SK-N-SH (cell line): ENCODE results near the gene HNF1A. TPM values are rescaled to one million over a fixed set of nuclear protein-coding genes. Genes with fewer than 3 reads are reported as not detected.

Experiments used
- CTCF ChIA-PET: fragments of 300-600, 350-600 bp; formaldehyde crosslinking; extraction: SDS; loops from one replicate; lab custom pipeline; 2021; lab: Yijun Ruan, JAX
- POLR2A ChIA-PET: fragments of 350-600 bp; sonication (Branson Sonifier 250); formaldehyde crosslinking; extraction: SDS; loops from one replicate; lab custom pipeline; 2020; ENCODE audit warnings: antibody characterized with exemption, inconsistent platforms; lab: Yijun Ruan, JAX
- DNase-seq: peaks from one replicate; pipeline ENCODE4 v3.0.0; 2012
- H2AFZ ChIP-seq: fragments of 200-600 bp; sonication (generic); 2 replicates; pipeline ENCODE4 v1.8.1; 2016; ENCODE audit warnings: antibody characterized with exemption, mild to moderate bottlenecking, low read depth
- H3F3A ChIP-seq: fragments of 200-600 bp; sonication (generic); replicated peaks from 2 replicates; pipeline ENCODE3; 2016; ENCODE audit warnings: antibody characterized with exemption, mild to moderate bottlenecking; ENCODE audit not compliant: insufficient read depth
- H3K27ac ChIP-seq, 2 experiments: fragments of 200-500 bp in 1 of 2; fragments of 200-600 bp in 1 of 2; sonication (Bioruptor generic) in 1 of 2; sonication (generic), shearing (Covaris generic) in 1 of 2; 2 replicates each; pipeline versions ENCODE4 v1.5.1 to v1.6.1; 2014 to 2016; ENCODE audit warnings: low read depth in 2 of 2, inconsistent platforms in 1 of 2, low read length in 1 of 2, mild to moderate bottlenecking in 1 of 2, mixed read lengths in 1 of 2
- H3K27me3 ChIP-seq: fragments of 200-600 bp; sonication (generic), shearing (Covaris generic); 2 replicates; pipeline ENCODE4 v1.6.1; 2016; ENCODE audit warnings: mixed run types; ENCODE audit not compliant: insufficient read depth
- H3K36me3 ChIP-seq, 2 experiments: fragments of 200-500 bp in 1 of 2; fragments of 200-600 bp in 1 of 2; sonication (Bioruptor generic) in 1 of 2; sonication (generic) in 1 of 2; replicated peaks in 1 of 2; 2 replicates each; pipeline versions ENCODE3 to v1.5.1; 2014 to 2016; ENCODE audit warnings: low read length in 1 of 2, mild to moderate bottlenecking in 1 of 2; ENCODE audit not compliant: insufficient read depth in 2 of 2, control insufficient read depth in 1 of 2
- H3K4me1 ChIP-seq, 2 experiments: fragments of 200-500 bp in 1 of 2; fragments of 200-600 bp in 1 of 2; sonication (Bioruptor generic) in 1 of 2; sonication (generic), shearing (Covaris generic) in 1 of 2; 2 replicates each; pipeline versions ENCODE4 v1.5.1 to v1.6.1; 2014 to 2016; ENCODE audit warnings: low read depth in 1 of 2, low read length in 1 of 2, mixed run types in 1 of 2; ENCODE audit not compliant: insufficient read depth in 2 of 2, control insufficient read depth in 1 of 2
- H3K4me2 ChIP-seq: fragments of 200-600 bp; sonication (generic), shearing (Covaris generic); 2 replicates; pipeline ENCODE4 v1.6.1; 2017; ENCODE audit warnings: mixed run types
- H3K4me3 ChIP-seq, 2 experiments: fragments of 200-500 bp in 1 of 2; fragments of 200-600 bp in 1 of 2; sonication (Bioruptor generic) in 1 of 2; sonication (generic), shearing (Covaris generic) in 1 of 2; 2 replicates each; pipeline versions ENCODE4 v1.5.1 to v1.8.1; 2014 to 2016; ENCODE audit warnings: low read depth in 2 of 2, inconsistent platforms in 1 of 2, low read length in 1 of 2, mild to moderate bottlenecking in 1 of 2, mixed read lengths in 1 of 2, moderate library complexity in 1 of 2
- H3K79me2 ChIP-seq: fragments of 200-600 bp; sonication (generic); 2 replicates; pipeline ENCODE4 v1.8.1; 2017; ENCODE audit warnings: mild to moderate bottlenecking; ENCODE audit not compliant: insufficient read depth
- H3K9ac ChIP-seq: fragments of 200-600 bp; sonication (generic); 2 replicates; pipeline ENCODE4 v1.6.1; 2017; ENCODE audit warnings: mixed run types
- H3K9me2 ChIP-seq: fragments of 200-600 bp; sonication (generic); 2 replicates; pipeline ENCODE4 v1.6.1; 2017; ENCODE audit warnings: mixed run types
- H3K9me3 ChIP-seq: fragments of 200-600 bp; sonication (generic); 2 replicates; pipeline ENCODE4 v1.6.1; 2017; ENCODE audit warnings: mixed run types, mild to moderate bottlenecking, moderate library complexity
- H4K20me1 ChIP-seq: fragments of 200-600 bp; sonication (generic); 2 replicates; pipeline ENCODE4 v1.6.1; 2017; ENCODE audit warnings: mild to moderate bottlenecking, mixed run types; ENCODE audit not compliant: insufficient read depth
- ELF1 ChIP-seq: IDR thresholded peaks from 2 replicates; pipeline ENCODE4 v1.4.0; 2012
- EP300 ChIP-seq, 2 experiments: IDR thresholded peaks; 2 replicates each; pipeline versions ENCODE4 v1.4.0 to v1.6.1; 2012; ENCODE audit warnings: borderline replicate concordance in 1 of 2, low read depth in 1 of 2, low read length in 1 of 2
- GABPA ChIP-seq: IDR thresholded peaks from 2 replicates; pipeline ENCODE4 v1.4.0; 2012; ENCODE audit warnings: low read depth, mild to moderate bottlenecking
- GATA2 ChIP-seq: sonication (generic); formaldehyde crosslinking; IDR thresholded peaks from 2 replicates; pipeline ENCODE4 v1.5.0; 2020; ENCODE audit warnings: mild to moderate bottlenecking, missing genetic modification reagents
- JUND ChIP-seq: IDR thresholded peaks from 2 replicates; pipeline ENCODE4 v1.4.0; 2012
- MEF2A ChIP-seq: IDR thresholded peaks from 2 replicates; pipeline ENCODE4 v1.4.0; 2012; ENCODE audit warnings: low read depth, borderline replicate concordance
- NFIC ChIP-seq: IDR thresholded peaks from 2 replicates; pipeline ENCODE4 v1.4.0; 2012; ENCODE audit warnings: borderline replicate concordance
- POLR2AphosphoS5 ChIP-seq: IDR thresholded peaks from 2 replicates; pipeline ENCODE4 v1.6.1; 2012; ENCODE audit warnings: low read depth, low read length
- RAD21 ChIP-seq: IDR thresholded peaks from 2 replicates; pipeline ENCODE4 v1.6.1; 2012; ENCODE audit warnings: mild to moderate bottlenecking, low read length
- SMC3 ChIP-seq: IDR thresholded peaks from 2 replicates; pipeline ENCODE4 v1.6.1; 2012; ENCODE audit warnings: low read depth, low read length, improper control_type of control experiment
- TAF1 ChIP-seq: IDR thresholded peaks from 2 replicates; pipeline ENCODE4 v1.6.1; 2012; ENCODE audit warnings: low read depth, mild to moderate bottlenecking, low read length, moderate library complexity, borderline replicate concordance
- TCF12 ChIP-seq: IDR thresholded peaks from 2 replicates; pipeline ENCODE4 v1.4.0; 2012
- TEAD4 ChIP-seq: IDR thresholded peaks from 2 replicates; pipeline ENCODE4 v1.4.0; 2012; ENCODE audit warnings: mild to moderate bottlenecking, borderline replicate concordance; ENCODE audit not compliant: insufficient read depth
- WGBS: methylation state at CpG from one replicate; pipeline ENCODE4 v1.1.6; 2017; ENCODE audit warnings: low lambda C conversion rate; 5-methylcytosine and 5-hydroxymethylcytosine counted together
- polyA plus RNA-seq, 3 experiments: library from polyadenylated mRNA; depleted of rRNA; stranded (reverse); fragments of >200 nt; gene quantifications; 2 replicates each; pipeline ENCODE4 v1.2.3, GENCODE V29; 2012
- TF ChIP-seq, protein P1 (sequence below): IDR thresholded peaks from 2 replicates; pipeline ENCODE4 v1.4.0; 2012; ENCODE audit warnings: low read depth

HNF1A gene
- polyA plus RNA-seq, 1 of the 3 experiments (the other 2 are of a cell fraction) = not detected

DNA sequence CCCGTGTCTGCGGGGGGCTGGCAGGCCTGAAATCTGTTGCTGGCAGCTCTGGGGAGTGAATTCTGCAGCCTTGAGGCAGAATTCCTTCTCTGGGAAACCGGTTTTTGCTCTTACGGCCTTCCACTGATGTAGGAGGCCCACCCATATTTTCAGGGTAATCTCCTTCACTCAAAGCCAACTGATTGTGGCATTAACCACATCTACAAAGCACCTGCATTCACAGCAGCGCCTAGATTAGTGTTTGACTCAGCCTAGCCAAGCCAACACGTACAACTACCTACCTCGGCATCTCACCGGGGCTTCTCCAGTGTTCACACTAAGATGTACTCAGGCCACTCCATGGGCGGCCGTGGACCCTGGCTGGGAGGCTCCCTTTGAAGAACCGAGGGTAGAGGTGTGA lies 22.2 kb downstream of the HNF1A start:
- TF ChIP-seq ELF1 (no peak), EP300 (IDR thresholded peaks at IDR 0.05; ENCODE audit: borderline replicate concordance in 1 of 2, low read depth in 1 of 2, low read length in 1 of 2) (no peak), TEAD4 (no peak), SMC3 (no peak)
- DNase-seq = no peak
- Histone ChIP-seq H3K36me3 (peaks cover 10 to 17% of the 10 kb centered on the region in 2 experiments), H2AFZ (no peak overlapping the region), H3K27ac (no peak overlapping the region), H3K4me3 (no peak overlapping the region), H3K79me2 (no peaks in the 10 kb centered on the region), H3K9ac (no peak overlapping the region), H3F3A (no peaks in the 10 kb centered on the region), H3K9me3 (no peaks in the 10 kb centered on the region), H3K27me3 (no peaks in the 10 kb centered on the region), H3K9me2 (no peaks in the 10 kb centered on the region), H4K20me1 (no peaks in the 10 kb centered on the region), H3K4me2 (no peak overlapping the region), H3K4me1 (no peaks in the 10 kb centered on the region)
- ChIA-PET POLR2A (no interaction called here), CTCF (no interaction called here)
- WGBS = 98% methylated on average over 8 of the region's 11 CpGs

DNA sequence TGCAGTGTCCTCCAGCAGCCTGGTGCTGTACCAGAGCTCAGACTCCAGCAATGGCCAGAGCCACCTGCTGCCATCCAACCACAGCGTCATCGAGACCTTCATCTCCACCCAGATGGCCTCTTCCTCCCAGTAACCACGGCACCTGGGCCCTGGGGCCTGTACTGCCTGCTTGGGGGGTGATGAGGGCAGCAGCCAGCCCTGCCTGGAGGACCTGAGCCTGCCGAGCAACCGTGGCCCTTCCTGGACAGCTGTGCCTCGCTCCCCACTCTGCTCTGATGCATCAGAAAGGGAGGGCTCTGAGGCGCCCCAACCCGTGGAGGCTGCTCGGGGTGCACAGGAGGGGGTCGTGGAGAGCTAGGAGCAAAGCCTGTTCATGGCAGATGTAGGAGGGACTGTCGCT lies 22.7 kb downstream of the HNF1A start:
- POLR2A ChIA-PET = no interaction called here
- H3K9me3 ChIP-seq = no peaks in the 10 kb centered on the region
- no peaks in the 10 kb centered on the region for H3K27me3 ChIP-seq
- WGBS = 87% methylated on average over 7 of the region's 11 CpGs
- no peaks in the 10 kb centered on the region for H4K20me1 ChIP-seq
- peaks cover 10 to 17% of the 10 kb centered on the region in 2 experiments for H3K36me3 ChIP-seq
- no peak overlapping the region for H3K9ac ChIP-seq
- DNase-seq = no peak
- CTCF ChIA-PET = interaction anchor here (0.9 kb wide), 1 partner anchor 29 kb away, joined by 3 read pairs; no protein-coding TSS in a partner anchor
- no peaks in the 10 kb centered on the region for H3K4me1 ChIP-seq
- no peak overlapping the region for H3K27ac ChIP-seq
- H3K4me3 ChIP-seq = no peak overlapping the region
- H3K4me2 ChIP-seq = no peak overlapping the region
- no peaks in the 10 kb centered on the region for H3K79me2 ChIP-seq
- H3K9me2 ChIP-seq = no peaks in the 10 kb centered on the region
- no peaks in the 10 kb centered on the region for H3F3A ChIP-seq
- TF ChIP-seq POLR2AphosphoS5 (no peak), NFIC (no peak), JUND (no peak), TEAD4 (no peak)
- no peak overlapping the region for H2AFZ ChIP-seq

DNA sequence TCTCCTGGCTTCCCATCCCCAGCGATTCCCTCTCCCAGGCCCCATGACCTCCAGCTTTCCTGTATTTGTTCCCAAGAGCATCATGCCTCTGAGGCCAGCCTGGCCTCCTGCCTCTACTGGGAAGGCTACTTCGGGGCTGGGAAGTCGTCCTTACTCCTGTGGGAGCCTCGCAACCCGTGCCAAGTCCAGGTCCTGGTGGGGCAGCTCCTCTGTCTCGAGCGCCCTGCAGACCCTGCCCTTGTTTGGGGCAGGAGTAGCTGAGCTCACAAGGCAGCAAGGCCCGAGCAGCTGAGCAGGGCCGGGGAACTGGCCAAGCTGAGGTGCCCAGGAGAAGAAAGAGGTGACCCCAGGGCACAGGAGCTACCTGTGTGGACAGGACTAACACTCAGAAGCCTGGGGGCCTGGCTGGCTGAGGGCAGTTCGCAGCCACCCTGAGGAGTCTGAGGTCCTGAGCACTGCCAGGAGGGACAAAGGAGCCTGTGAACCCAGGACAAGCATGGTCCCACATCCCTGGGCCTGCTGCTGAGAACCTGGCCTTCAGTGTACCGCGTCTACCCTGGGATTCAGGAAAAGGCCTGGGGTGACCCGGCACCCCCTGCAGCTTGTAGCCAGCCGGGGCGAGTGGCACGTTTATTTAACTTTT lies 23.6 kb downstream of the HNF1A start:
- 88% methylated on average over 9 of the region's 16 CpGs for WGBS
- H3F3A ChIP-seq = peaks cover 3% of the 10 kb centered on the region
- no peaks in the 10 kb centered on the region for H3K27me3 ChIP-seq
- peaks cover 10 to 17% of the 10 kb centered on the region in 2 experiments for H3K36me3 ChIP-seq
- no peak overlapping the region for H3K27ac ChIP-seq
- H3K79me2 ChIP-seq = no peaks in the 10 kb centered on the region
- no peak overlapping the region for H3K4me2 ChIP-seq
- H3K4me1 ChIP-seq = no peaks in the 10 kb centered on the region
- no peak for DNase-seq
- no peak overlapping the region for H3K4me3 ChIP-seq
- TF ChIP-seq MEF2A (no peak), TEAD4 (no peak), TCF12 (no peak), TAF1 (no peak), JUND (no peak), GATA2 (CRISPR knock-in tag) (no peak), RAD21 (no peak), GABPA (no peak), EP300 (IDR thresholded peaks at IDR 0.05; ENCODE audit: borderline replicate concordance in 1 of 2, low read depth in 1 of 2, low read length in 1 of 2) (no peak)
- TF ChIP-seq, protein P1, sequence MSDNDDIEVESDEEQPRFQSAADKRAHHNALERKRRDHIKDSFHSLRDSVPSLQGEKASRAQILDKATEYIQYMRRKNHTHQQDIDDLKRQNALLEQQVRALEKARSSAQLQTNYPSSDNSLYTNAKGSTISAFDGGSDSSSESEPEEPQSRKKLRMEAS = no peak
- H4K20me1 ChIP-seq = no peaks in the 10 kb centered on the region
- ChIA-PET CTCF (interaction anchor here (0.9 kb wide), 2 partner anchors 30 to 105 kb away, joined by 3 read pairs; no protein-coding TSS in a partner anchor), POLR2A (interaction anchor here (0.5 kb wide), 1 partner anchor 497 kb away, joined by 4 read pairs; no protein-coding TSS in a partner anchor)
- H3K9me2 ChIP-seq = no peaks in the 10 kb centered on the region
- H3K9ac ChIP-seq = no peak overlapping the region
- H3K9me3 ChIP-seq = no peaks in the 10 kb centered on the region
- H2AFZ ChIP-seq = no peak overlapping the region
